Head of caudate nucleus (tissue), 42 donors: Measurements from ENCODE around the gene MTMR2.

Source experiments
- DNase-seq, 42 donors: peaks; one replicate each; pipeline versions ENCODE4 v3.0.0 to v3.0.0-alpha.2; 2020 to 2021; ENCODE audit warnings: mixed read lengths in 7 of 42
- intact Hi-C: fragments of 100-400 bp; cut with DNase I; formaldehyde crosslinking; loops from one replicate; pipeline ENCODE4 v1.15.0; 2022

The MTMR2 gene

GRCh38 chr11:95923728-95924413 lies at the start of gene MTMR2:
TSS of gene MTMR2 (minus strand) at chr11:95924107. CDS start at chr11:95923954, 153 bp downstream.
- intact Hi-C loops, result no loop called here
- peak; percentile 60 to 95 (median 85) for DNase-seq

DNA sequence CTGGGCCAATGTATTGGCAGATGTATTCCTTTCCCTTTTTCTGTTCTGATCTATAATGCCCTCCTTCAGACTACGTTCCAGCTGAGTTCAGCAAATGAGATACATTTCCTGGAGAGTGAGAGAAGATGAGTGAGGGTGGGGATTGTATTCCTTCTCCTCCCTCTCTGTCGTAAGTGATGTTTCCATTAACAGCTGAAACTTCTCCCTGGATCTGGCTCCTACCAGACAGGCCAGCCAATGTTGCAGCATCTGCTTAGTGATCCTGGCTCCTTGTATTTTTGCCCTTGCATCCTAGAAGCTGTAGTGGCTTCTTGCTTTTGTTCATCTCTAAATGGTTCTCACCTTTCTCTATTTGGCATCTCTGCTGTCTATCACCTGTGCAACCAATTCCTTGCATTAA lies 48.2 kb upstream of the MTMR2 start:
- no peak for DNase-seq

DNA sequence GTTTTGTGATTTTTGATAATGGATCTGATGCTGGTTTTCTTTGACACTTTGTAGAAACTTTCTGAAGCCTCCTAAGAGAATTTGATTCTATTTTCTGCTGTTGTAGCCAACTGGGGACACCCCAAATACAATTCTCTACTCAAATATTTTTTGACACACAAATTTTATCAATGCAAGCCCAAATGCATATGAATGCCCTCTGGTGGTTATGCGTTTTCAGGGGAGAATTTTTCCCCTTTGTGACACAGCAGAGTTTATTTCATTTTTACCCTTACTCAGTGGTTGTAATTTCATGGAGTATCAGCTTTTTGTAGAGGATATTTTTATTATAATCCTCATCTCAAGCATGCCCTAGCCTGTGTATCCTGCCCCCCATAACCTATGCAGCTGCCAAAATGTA lies 44.7 kb upstream of the MTMR2 start:
- peak in 3 of 42 donors; percentile 15 to 54 (median 33) for DNase-seq
- intact Hi-C loops, result no loop called here

More for the DNA sequence above, 48.2 kb upstream of the MTMR2 start:
- intact Hi-C loops, result no loop called here

- intact Hi-C loops, result no loop called here
- no peak for DNase-seq
Observed at GRCh38 chr11:95964281-95964680, 40.4 kb upstream of the MTMR2 start.

DNA sequence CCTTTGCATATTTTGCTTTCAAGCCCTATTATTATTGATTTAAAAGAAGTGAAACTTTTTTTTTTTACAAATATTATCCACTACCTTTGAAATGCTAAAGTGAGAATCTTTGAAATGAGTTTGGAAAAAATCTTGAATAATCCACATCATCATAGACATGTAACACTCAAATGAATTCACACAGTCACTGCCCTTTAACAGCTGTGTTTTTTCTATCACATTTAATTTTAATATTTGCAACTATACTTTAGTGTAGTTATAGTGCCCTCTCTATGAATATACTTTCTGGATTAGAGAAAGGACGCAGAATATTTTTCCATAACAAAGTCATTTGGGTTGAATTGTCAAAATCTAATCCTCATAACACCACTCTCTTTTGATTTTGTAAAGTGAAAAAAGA lies 37.9 kb upstream of the MTMR2 start:
- intact Hi-C loops, result no loop called here
- DNase-seq, result no peak

DNA sequence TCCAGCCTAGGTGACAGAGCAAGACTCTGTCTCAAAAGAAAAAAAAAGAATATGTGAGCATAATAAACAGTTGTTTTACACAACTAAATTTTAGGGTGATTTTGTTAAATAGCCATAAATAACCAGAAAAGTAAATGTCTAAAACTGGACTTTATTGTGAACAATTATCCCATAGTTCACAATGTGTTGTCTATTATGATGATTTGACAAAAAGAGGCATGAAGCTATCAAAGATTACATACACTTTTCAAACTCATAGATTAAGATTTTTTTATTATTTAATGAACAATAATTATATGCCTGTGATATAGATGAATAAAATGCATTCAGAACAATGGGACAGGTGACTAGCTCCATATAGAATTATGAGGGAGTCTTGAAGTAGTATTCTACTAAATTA lies 27.0 kb upstream of the MTMR2 start:
- no peak for DNase-seq
- intact Hi-C loops, result no loop called here

- DNase-seq, result no peak
- intact Hi-C loops, result no loop called here
Observed at GRCh38 chr11:95948637-95949036, 24.7 kb upstream of the MTMR2 start.

DNA sequence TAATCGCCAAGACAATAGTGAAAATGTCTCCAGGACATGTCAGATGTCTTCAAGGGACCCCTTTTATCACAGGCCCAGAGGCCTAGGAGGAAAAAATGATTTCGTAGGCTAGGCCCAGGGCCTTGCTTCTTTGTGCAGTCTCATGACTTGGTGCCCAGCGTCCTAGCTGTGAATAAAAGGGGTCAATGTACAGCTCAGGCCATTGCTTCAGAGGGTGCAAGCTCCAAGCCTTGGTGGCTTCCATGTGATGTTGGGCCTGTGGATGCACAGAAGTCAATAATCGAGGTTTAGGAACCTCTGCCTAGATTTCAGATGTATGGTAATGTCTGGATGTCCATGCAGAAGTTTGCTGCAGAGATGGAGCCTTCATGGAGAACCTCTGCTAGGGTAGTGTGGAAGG lies 20.7 kb upstream of the MTMR2 start:
- intact Hi-C loops, result no loop called here
- no peak for DNase-seq

DNA sequence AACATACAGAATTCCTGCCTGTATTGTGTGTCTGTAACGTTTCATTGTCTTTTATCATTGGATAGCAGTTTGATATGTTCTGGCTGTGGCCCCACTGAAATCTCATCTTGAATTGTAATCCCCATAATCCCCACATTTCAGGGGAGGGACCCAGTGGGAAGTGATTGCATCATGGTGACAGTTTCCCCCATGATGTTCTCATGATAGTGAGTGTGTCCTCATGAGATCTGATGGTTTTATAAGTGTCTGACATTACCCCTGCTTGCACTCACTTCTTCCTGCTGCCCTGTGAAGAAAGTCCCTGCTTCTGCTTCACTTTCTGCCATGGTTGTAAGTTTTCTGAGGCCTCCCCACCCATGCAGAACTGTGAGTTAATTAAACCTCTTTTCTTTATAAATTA lies 19.6 kb upstream of the MTMR2 start:
- intact Hi-C loops, result no loop called here
- DNase-seq, result no peak

DNA sequence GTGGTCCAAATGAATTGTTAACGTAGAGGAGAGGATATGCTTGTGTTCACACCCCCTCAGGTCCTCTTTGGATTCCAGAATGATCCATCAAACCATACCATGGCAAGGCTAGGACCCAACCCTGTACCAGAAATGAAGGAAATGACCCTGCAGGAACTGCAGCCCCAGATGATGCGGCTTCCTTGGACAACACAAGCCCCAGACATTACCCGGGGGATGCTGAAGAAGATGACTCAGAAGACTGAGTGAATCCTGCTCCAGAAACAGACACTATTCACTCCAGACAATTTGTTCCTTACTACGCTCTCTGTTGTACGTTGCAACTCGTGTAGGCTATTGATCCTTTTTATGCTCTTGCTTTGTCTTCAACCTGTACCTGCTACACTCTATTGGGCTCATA lies 15.2 kb upstream of the MTMR2 start:
- intact Hi-C loops, result no loop called here
- DNase-seq, result no peak

- intact Hi-C loops, result no loop called here
- DNase-seq, result no peak
Observed at GRCh38 chr11:95937358-95937757, 13.5 kb upstream of the MTMR2 start.

DNA sequence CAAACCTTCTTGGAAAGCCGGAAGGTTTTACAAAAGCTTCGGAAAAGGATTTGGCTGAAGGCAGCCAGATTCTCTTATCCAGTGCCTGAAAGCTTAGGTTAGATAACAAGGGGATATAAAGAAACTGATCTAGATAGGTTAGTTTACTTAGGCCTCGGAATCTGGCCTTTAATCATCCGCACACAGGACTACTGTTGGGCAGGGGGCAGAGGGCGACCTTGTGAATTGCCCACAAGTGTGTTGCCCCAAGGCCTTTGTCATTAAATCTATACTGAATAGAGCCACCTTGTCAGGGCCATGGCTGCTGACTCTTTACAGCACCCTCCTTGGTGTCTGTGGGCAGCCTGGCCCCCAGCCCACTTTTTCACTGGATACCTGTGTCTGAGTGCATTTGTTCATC lies 9.7 kb upstream of the MTMR2 start:
- DNase-seq, result no peak
- intact Hi-C loops, result no loop called here

DNA sequence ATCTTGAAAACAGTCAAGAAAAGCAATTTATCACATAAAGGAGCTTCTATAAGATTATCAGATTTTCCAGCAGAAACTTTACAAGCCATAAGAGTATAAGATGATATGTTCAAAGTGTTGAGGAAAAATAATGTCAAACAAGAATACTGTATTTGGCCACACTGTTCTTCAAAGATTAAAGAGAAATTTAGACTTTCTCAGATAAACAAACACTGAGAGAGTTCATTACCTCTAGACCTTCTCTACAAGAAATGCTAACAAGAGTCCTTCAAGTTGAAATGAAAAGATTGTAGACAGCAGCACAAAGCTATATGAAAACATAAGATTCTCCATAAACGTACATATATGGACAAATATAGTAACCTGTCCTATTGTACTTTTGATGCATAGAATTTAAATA lies 8.0 kb upstream of the MTMR2 start:
- DNase-seq, result no peak
- intact Hi-C loops, result no loop called here

DNA sequence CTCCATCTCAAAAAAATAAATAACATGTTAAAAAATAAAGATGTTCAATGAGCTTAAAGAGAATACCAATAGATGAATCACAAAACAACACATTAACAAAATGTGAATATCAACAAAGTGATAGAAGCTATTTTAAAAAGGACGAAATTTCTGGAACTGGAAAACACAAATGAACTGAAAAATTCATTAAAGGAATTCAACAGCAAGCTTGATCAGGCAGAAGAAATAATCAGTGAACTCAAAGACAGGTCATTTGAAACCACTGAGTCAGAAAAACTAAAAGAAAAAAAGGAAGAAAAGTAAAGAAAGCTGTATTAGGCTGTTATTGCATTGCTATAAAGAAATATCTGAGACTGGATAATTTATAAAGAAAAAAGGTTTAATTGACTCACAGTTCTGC lies 7.0 kb upstream of the MTMR2 start:
- intact Hi-C loops, result no loop called here
- DNase-seq, result no peak

GRCh38 chr11:95926726-95927125 lies 2.8 kb upstream of the MTMR2 start:
- intact Hi-C loops, result no loop called here
- no peak for DNase-seq

DNA sequence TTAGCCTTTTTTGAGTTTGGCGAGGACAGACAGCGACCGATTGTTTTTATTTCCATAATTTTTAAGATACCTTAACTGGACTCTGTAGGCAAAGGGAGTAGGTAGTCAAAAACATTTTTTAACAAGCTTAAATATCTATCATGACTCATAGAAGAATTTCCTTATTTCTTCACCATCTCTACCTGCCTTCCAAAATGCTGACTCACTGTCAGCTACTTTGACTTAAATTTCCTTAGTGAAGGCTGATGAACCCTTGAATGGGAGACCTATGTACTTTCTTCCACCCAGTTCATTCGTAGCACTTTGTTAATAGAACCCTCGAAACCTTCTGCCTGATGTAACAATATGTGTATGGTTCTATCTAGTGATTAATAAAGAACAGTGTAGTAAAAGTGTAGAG lies 1.1 kb upstream of the MTMR2 start:
- no peak for DNase-seq
- intact Hi-C loops, result no loop called here

- no peak for DNase-seq
- intact Hi-C loops, result no loop called here
Observed at GRCh38 chr11:95924414-95924760, 480 bp upstream of the MTMR2 start.

- no peak for DNase-seq
- intact Hi-C loops, result no loop called here
Observed at GRCh38 chr11:95923439-95923727, 524 bp downstream of the MTMR2 start.

DNA sequence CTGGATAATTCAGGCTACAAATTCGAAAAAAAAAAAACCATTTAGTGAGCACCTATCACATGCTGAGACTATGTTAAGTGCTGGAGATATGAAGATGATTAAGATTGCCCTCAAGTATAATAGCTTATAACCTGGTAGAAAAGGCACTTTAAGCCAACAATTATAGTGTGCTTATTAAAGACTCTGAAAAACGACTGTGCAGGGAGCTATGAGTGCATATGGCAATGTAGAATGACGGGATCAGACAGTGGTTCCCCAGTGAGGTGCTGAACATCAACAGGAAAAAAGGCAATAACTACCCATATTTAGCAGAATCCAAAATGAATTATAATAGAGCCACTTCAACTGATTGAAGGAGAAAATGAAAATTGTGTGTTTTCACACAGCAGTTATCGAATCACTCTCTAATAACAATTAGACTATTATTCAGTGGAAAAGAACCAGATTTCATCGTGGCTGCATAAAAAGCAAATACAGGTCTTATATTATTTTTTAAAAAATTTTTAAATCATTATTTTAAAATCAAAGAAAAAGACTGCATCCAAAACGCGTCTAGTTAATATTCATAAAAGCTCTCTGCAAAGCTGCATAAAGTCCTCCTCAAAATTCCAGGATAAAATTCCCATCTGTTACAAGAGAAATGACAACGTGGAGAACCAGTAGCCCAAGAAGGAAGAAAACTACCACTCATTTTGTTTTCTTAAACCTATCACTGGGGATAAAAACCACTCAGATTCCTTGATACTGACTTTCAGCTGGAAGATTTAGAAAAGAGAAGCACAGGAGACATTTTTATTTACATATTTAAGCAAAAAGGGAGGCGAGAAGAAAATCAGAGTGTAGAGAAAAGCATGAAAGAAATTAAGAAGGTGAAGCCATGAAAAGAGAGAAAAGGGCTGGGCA lies 1.1 kb downstream of the MTMR2 start:
- no peak for DNase-seq
- intact Hi-C loops, result no loop called here

- intact Hi-C loops, result no loop called here
- no peak for DNase-seq
Observed at GRCh38 chr11:95922099-95922498, 1.8 kb downstream of the MTMR2 start.

DNA sequence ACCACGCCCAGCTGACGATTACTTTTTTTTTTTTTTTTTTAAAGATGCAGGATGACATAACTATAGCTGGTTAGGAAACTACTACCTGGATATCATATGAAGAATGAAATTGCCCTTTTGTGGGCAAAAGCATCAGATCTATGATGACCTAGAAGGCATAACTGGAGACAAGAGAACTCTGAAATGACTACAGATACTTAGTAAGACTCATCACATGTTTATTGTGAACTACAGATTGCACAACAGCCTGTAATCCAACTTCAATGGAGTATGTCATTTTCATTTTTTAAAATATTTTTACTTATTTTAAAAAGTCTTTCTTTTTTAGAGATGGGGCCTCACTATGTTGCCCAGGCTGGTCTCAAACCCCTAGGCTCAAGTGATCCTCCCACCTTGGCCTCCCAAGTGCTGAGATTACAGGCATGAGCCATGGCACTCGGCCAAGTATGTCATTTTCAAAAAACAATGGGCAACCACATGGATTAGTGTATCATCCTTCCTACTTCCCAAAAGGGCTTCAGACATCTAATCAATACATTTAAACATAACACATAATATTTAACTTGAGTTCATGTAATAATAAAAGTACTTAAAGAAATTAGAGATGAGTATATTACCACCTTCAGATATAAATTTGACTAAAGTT lies 3.3 kb downstream of the MTMR2 start:
- no peak for DNase-seq
- intact Hi-C loops, result no loop called here
